Stromal cell of bone marrow (primary cell): Measurements from ENCODE around the gene VPS18.
"Not testable (repeated sequence)": the region's sequence is repeated elsewhere in the genome, so short reads cannot be mapped to it uniquely, and the experiment has no call there.

ENCODE experiments used
- DNase-seq: peaks from one replicate; pipeline ENCODE4 v3.0.0-alpha.2; 2012; ENCODE audit warnings: low read depth

The VPS18 gene

GRCh38 chr15:40893733-40894680 lies at the start of gene VPS18:
VPS18 (plus strand) TSS chr15:40894450; CDS start chr15:40894769, 319 bp downstream.
- peak; percentile 93 for DNase-seq

- DNase-seq: no peak
These were observed 49.6 kb upstream of the VPS18 start for GRCh38 chr15:40844696-40845030.

GRCh38 chr15:40845036-40845435 lies 49.2 kb upstream of the VPS18 start:
- DNase-seq: no peak

- DNase-seq: no peak
These were observed 48.6 kb upstream of the VPS18 start for GRCh38 chr15:40845511-40846284.

GRCh38 chr15:40846841-40847222 lies 47.4 kb upstream of the VPS18 start:
- DNase-seq: no peak

GRCh38 chr15:40847223-40847961 lies 46.9 kb upstream of the VPS18 start:
- no peak for DNase-seq

- DNase-seq: no peak
These were observed 43.6 kb upstream of the VPS18 start for GRCh38 chr15:40850576-40851112.

- no peak for DNase-seq
These were observed 41.7 kb upstream of the VPS18 start for GRCh38 chr15:40852529-40852928.

GRCh38 chr15:40853241-40853890 lies 40.9 kb upstream of the VPS18 start:
- no peak for DNase-seq

- no peak for DNase-seq
These were observed 40.1 kb upstream of the VPS18 start for GRCh38 chr15:40854161-40854560.

- no peak for DNase-seq
These were observed 38.5 kb upstream of the VPS18 start for GRCh38 chr15:40855706-40856234.

GRCh38 chr15:40856746-40857145 lies 37.5 kb upstream of the VPS18 start:
- DNase-seq: no peak

- DNase-seq: peak; percentile 38
These were observed 36.5 kb upstream of the VPS18 start for GRCh38 chr15:40857601-40858341.

GRCh38 chr15:40858706-40859105 lies 35.5 kb upstream of the VPS18 start:
- no peak for DNase-seq

- DNase-seq: peak; percentile 30
These were observed 34.9 kb upstream of the VPS18 start for GRCh38 chr15:40859206-40859851.

- DNase-seq: not testable (repeated sequence)
These were observed 33.1 kb upstream of the VPS18 start for GRCh38 chr15:40861147-40861546.

GRCh38 chr15:40863660-40864270 lies 30.5 kb upstream of the VPS18 start:
- DNase-seq: no peak

GRCh38 chr15:40867199-40867598 lies 27.1 kb upstream of the VPS18 start:
- DNase-seq: no peak

GRCh38 chr15:40869686-40870085 lies 24.6 kb upstream of the VPS18 start:
- DNase-seq: no peak

- no peak for DNase-seq
These were observed 23.5 kb upstream of the VPS18 start for GRCh38 chr15:40870716-40871115.
